H9 (cell line): ENCODE data around the gene MSI2. TPM values are rescaled to one million over a fixed set of nuclear protein-coding genes. Genes with fewer than 3 reads are reported as not detected.

Experiments used
- DNase-seq: peaks from one replicate; pipeline ENCODE4 v3.0.0-alpha.2; 2017
- H2AFZ ChIP-seq: one replicate; pipeline ENCODE4 v1.6.1; 2013; ENCODE audit warnings: mild to moderate bottlenecking, low read length, control low read depth, moderate library complexity
- H2AK5ac ChIP-seq: 2 replicates; pipeline ENCODE4 v1.6.1; 2013; ENCODE audit warnings: low read length, control low read depth, mixed read lengths; ENCODE audit not compliant: insufficient read length
- H2BK120ac ChIP-seq: one replicate; pipeline ENCODE4 v1.6.1; 2013; ENCODE audit warnings: low read depth, mild to moderate bottlenecking, low read length, control low read depth, inconsistent platforms; ENCODE audit not compliant: poor library complexity, severe bottlenecking
- H2BK12ac ChIP-seq: 2 replicates; pipeline ENCODE4 v1.6.1; 2013; ENCODE audit warnings: low read length, control low read depth, mixed read lengths, low read depth; ENCODE audit not compliant: insufficient read length
- H2BK15ac ChIP-seq: 2 replicates; pipeline ENCODE4 v1.6.1; 2013; ENCODE audit warnings: low read depth, low read length, control low read depth
- H2BK20ac ChIP-seq: one replicate; pipeline ENCODE4 v1.6.1; 2013; ENCODE audit warnings: low read depth, mild to moderate bottlenecking, low read length, control low read depth, inconsistent platforms; ENCODE audit not compliant: poor library complexity, severe bottlenecking
- H2BK5ac ChIP-seq: 2 replicates; pipeline ENCODE4 v1.6.1; 2013; ENCODE audit warnings: low read length, control low read depth, mixed read lengths; ENCODE audit not compliant: insufficient read length
- H3K14ac ChIP-seq: 2 replicates; pipeline ENCODE4 v1.6.1; 2013; ENCODE audit warnings: low read length, control low read depth; ENCODE audit not compliant: insufficient read depth
- H3K18ac ChIP-seq: 2 replicates; pipeline ENCODE4 v1.6.1; 2013; ENCODE audit warnings: low read depth, mild to moderate bottlenecking, mixed read lengths, low read length, control low read depth; ENCODE audit not compliant: insufficient read length
- H3K23ac ChIP-seq: 2 replicates; pipeline ENCODE4 v1.6.1; 2013; ENCODE audit warnings: low read length, control low read depth, mixed read lengths, low read depth; ENCODE audit not compliant: insufficient read length
- H3K23me2 ChIP-seq: 2 replicates; pipeline ENCODE4 v1.6.1; 2013; ENCODE audit warnings: low read depth, mild to moderate bottlenecking, mixed read lengths, low read length, control low read depth; ENCODE audit not compliant: insufficient read length, poor library complexity, severe bottlenecking
- H3K27ac ChIP-seq: 2 replicates; pipeline ENCODE4 v1.5.1; 2013; ENCODE audit warnings: low read length, control low read depth, mixed read lengths, low read depth; ENCODE audit not compliant: insufficient read length
- H3K27me3 ChIP-seq: 2 replicates; pipeline ENCODE4 v1.6.1; 2013; ENCODE audit warnings: low read length, control low read depth, inconsistent platforms; ENCODE audit not compliant: insufficient read depth
- H3K4ac ChIP-seq: 2 replicates; pipeline ENCODE4 v1.6.1; 2013; ENCODE audit warnings: low read depth, mild to moderate bottlenecking, control low read depth, inconsistent platforms, low read length, moderate library complexity
- H3K4me1 ChIP-seq: 2 replicates; pipeline ENCODE4 v1.6.1; 2013; ENCODE audit warnings: low read length, control low read depth, inconsistent platforms; ENCODE audit not compliant: insufficient read depth
- H3K4me2 ChIP-seq: 2 replicates; pipeline ENCODE4 v1.6.1; 2013; ENCODE audit warnings: low read length, control low read depth, mixed read lengths; ENCODE audit not compliant: insufficient read length, insufficient read depth
- H3K56ac ChIP-seq: 2 replicates; pipeline ENCODE4 v1.6.1; 2013; ENCODE audit warnings: low read depth, mild to moderate bottlenecking, mixed read lengths, low read length, control low read depth; ENCODE audit not compliant: insufficient read length
- H3K79me1 ChIP-seq: 2 replicates; pipeline ENCODE4 v1.6.1; 2013; ENCODE audit warnings: low read depth, mild to moderate bottlenecking, moderate library complexity, low read length, control low read depth, inconsistent platforms; ENCODE audit not compliant: insufficient read depth, poor library complexity, severe bottlenecking
- H3K79me2 ChIP-seq: 2 replicates; pipeline ENCODE4 v1.6.1; 2013; ENCODE audit warnings: low read length, control low read depth, inconsistent platforms; ENCODE audit not compliant: insufficient read depth
- H3K9ac ChIP-seq: 2 replicates; pipeline ENCODE4 v1.6.1; 2013; ENCODE audit warnings: low read length, control low read depth, mixed read lengths; ENCODE audit not compliant: insufficient read length; ENCODE audit errors: extremely low read depth
- H3K9me3 ChIP-seq: one replicate; pipeline ENCODE4 v1.6.1; 2013; ENCODE audit warnings: low read depth, low read length, inconsistent platforms; ENCODE audit not compliant: control insufficient read depth
- H3T11ph ChIP-seq: one replicate; pipeline ENCODE4 v1.6.1; 2013; ENCODE audit warnings: mild to moderate bottlenecking, low read length, control low read depth, inconsistent platforms
- H4K20me1 ChIP-seq: one replicate; pipeline ENCODE4 v1.6.1; 2013; ENCODE audit not compliant: control insufficient read depth, insufficient read length, insufficient read depth
- H4K5ac ChIP-seq: 2 replicates; pipeline ENCODE4 v1.6.1; 2013; ENCODE audit warnings: low read depth, mild to moderate bottlenecking, mixed read lengths, low read length, control low read depth; ENCODE audit not compliant: insufficient read length
- H4K8ac ChIP-seq: replicated peaks from 2 replicates; pipeline ENCODE4 v1.6.1; 2013; ENCODE audit warnings: low read length, control low read depth, mixed read lengths, low read depth; ENCODE audit not compliant: insufficient read length
- H4K91ac ChIP-seq: 2 replicates; pipeline ENCODE4 v1.6.1; 2013; ENCODE audit warnings: low read depth, mild to moderate bottlenecking, moderate library complexity, mixed read lengths, low read length, control low read depth; ENCODE audit not compliant: insufficient read length
- H3K27ac Mint-ChIP-seq, 3 experiments: 2 replicates in 2 of 3; 3 replicates in 1 of 3; pipeline ENCODE4 v1.8.0; 2020 to 2021; ENCODE audit warnings: mixed read lengths in 3 of 3, mild to moderate bottlenecking in 1 of 3, moderate library complexity in 1 of 3
- H3K27me3 Mint-ChIP-seq: 2 replicates; pipeline ENCODE4 v1.8.0; 2021; ENCODE audit warnings: low read depth, mild to moderate bottlenecking, moderate library complexity, mixed read lengths
- H3K36me3 Mint-ChIP-seq, 3 experiments: 2 replicates in 2 of 3; 3 replicates in 1 of 3; pipeline ENCODE4 v1.8.0; 2020 to 2021; ENCODE audit warnings: low read depth in 3 of 3, mixed read lengths in 3 of 3; ENCODE audit not compliant: insufficient read depth in 1 of 3
- H3K4me1 Mint-ChIP-seq, 2 experiments: 2 replicates each; pipeline ENCODE4 v1.8.0; 2020; ENCODE audit warnings: mixed read lengths in 2 of 2
- H3K4me3 Mint-ChIP-seq, 2 experiments: 2 replicates in 1 of 2; 3 replicates in 1 of 2; pipeline ENCODE4 v1.8.0; 2020 to 2021; ENCODE audit warnings: mild to moderate bottlenecking in 2 of 2, mixed read lengths in 2 of 2, moderate library complexity in 1 of 2
- H3K9me3 Mint-ChIP-seq, 2 experiments: 2 replicates in 1 of 2; 3 replicates in 1 of 2; pipeline ENCODE4 v1.8.0; 2020; ENCODE audit warnings: mild to moderate bottlenecking in 2 of 2, mixed read lengths in 2 of 2, moderate library complexity in 1 of 2
- CTCF ChIP-seq: fragments of 200-600 bp; sonication (generic); conservative IDR thresholded peaks from 3 replicates; pipeline ENCODE4 v1.8.0; 2021; ENCODE audit warnings: antibody characterized with exemption, mild to moderate bottlenecking
- WGBS: extraction: QIAGEN DNeasy Blood & Tissue Kit; methylation state at CpG from one replicate; pipeline ENCODE4 v1.1.7; 2013; ENCODE audit warnings: missing lambda C conversion rate, low lambda C conversion rate, mixed read lengths; ENCODE audit not compliant: insufficient read length; ENCODE audit errors: extremely low coverage; 5-methylcytosine and 5-hydroxymethylcytosine counted together
- total RNA-seq: library from RNA; stranded (reverse); gene quantifications from 2 replicates; pipeline ENCODE4 v1.2.1, GENCODE V29; 2021

The MSI2 gene
- total RNA-seq, 1 experiment from 2014 or later: 98.5 TPM

DNA sequence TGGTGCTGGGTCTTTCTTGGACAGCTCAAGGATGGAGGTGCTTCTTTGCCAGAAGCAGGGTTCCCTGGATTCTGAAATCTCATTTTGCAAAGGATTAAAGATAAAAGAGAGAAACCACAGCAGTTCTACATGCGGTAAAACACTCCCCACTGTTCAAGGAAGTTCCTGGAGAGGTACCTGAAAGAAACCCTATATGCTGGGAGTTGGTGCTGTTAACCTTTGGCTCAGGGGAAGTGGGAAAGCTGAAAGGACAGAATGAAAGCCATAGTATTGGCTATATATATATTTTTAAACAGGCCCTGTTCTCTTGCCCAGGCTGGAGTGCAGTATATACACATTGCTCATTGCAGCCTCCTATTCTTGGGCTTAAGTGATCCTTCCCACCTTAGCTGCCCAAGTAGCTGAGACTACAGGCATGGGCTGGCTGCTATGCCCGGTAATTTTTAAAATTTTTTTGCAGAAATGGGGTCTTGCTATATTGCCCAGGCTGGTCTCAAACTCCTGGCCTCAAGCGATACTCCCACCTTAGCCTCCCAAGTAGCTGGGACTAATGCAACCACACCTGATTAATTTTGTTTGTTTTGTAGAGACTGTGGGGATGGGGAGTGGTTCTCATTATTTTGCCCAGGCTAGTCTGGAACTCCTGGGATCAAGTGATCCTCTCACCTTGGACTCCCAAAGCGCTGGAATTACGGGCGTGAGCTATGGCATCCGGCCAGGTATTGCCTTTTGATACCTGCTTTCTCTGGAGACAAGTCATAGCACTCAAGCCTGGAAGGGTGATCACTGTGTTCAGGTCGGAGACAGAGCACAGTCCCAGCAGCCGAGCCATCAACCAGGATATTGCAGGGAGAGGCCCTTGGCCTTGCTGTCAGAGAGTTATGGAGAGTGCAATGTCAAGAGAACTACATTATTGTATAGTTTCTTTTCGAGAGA, 55.2 kb downstream of the MSI2 start:
- Histone ChIP-seq H3K4me1 (peaks cover 19% of the 10 kb centered on the region), H2AK5ac (no peak overlapping the region), H3T11ph (no peak overlapping the region), H3K27me3 (no peaks in the 10 kb centered on the region), H2BK15ac (no peak overlapping the region), H2BK20ac (no peak overlapping the region), H3K79me1 (no peaks in the 10 kb centered on the region), H2AFZ (no peak overlapping the region), H3K56ac (no peak overlapping the region), H3K27ac (no peak overlapping the region), H3K14ac (no peak overlapping the region; the same call in 1 of the 2 replicates), H3K23me2 (peaks cover 3% of the 10 kb centered on the region), H3K79me2 (no peaks in the 10 kb centered on the region), H3K9me3 (no peaks in the 10 kb centered on the region), H4K8ac (no peak overlapping the region), H4K91ac (no peak overlapping the region), H4K20me1 (no peaks in the 10 kb centered on the region), H2BK5ac (no peak overlapping the region), H3K18ac (no peak overlapping the region), H4K5ac (no peak overlapping the region), H2BK12ac (no peak overlapping the region), H3K4ac (no peak overlapping the region), H3K23ac (no peak overlapping the region), H3K4me2 (no peak overlapping the region), H3K9ac (no peak overlapping the region), H2BK120ac (no peak overlapping the region)
- Mint-ChIP-seq H3K4me3 (no peak overlapping the region; a peak in 2 of 5 replicates), H3K27ac (peak overlapping the region; percentile 25 to 96 (median 72); a peak in 5 of 7 replicates), H3K4me1 (peaks cover 60 to 72% of the 10 kb centered on the region in 2 experiments), H3K27me3 (no peaks in the 10 kb centered on the region), H3K9me3 (no peaks in the 10 kb centered on the region), H3K36me3 (peaks cover 0 to 9% (median 2%) of the 10 kb centered on the region in 3 experiments; a peak in 5 of 7 replicates)
- TF ChIP-seq CTCF: no peak
- no CpG with 5 or more reads among the region's 10 CpGs for WGBS
- no peak for DNase-seq
